ENCODE data around the gene LMAN1L. TPM values are rescaled to one million over a fixed set of nuclear protein-coding genes. Genes with fewer than 3 reads are reported as not detected.
"Not testable (repeated sequence)": the region's sequence is repeated elsewhere in the genome, so short reads cannot be mapped to it uniquely, and the experiment has no call there.

The LMAN1L gene
- total RNA-seq, 1 donor from 2014 or later, result 8.1 TPM

DNA sequence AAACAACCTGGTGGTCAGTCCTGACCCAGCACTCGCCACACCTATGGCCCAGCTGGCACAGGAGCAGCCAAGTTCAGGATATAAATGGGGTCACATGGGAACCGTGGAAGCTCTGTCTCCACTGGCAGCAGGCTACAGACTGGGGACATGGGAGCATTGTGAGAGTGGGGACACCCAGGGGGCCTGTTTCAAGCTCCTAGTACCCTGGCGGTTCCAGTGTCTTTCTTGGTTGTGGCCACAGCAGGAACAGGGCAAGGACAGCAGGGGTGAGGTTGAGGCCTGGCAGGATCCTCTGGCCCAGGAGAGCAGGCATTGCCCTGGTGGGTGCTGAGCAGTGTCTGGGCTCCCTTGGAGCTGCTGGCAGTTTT is 28.8 kb upstream of the LMAN1L start:
- no peaks in the 10 kb centered on the region for H3K36me3 ChIP-seq
- intact Hi-C loops (cut with micrococcal nuclease), result no loop called here
- H3K4me1 ChIP-seq, result peaks cover 81% of the 10 kb centered on the region
- DNase-seq, result no peak
- TF ChIP-seq CTCF (IDR thresholded peaks at IDR 0.05; ENCODE audit: borderline replicate concordance), result no peak
- no peaks in the 10 kb centered on the region for H3K27me3 ChIP-seq (ENCODE audit: low read depth)
- peak overlapping the region; percentile 84 for H3K4me3 ChIP-seq
- no peaks in the 10 kb centered on the region for H3K9me3 ChIP-seq (replicated peaks)
- peak overlapping the region; percentile 98 for H3K27ac ChIP-seq (replicated peaks)

- no peak for DNase-seq
- intact Hi-C loops (cut with micrococcal nuclease), result no loop called here
- Histone ChIP-seq H3K4me1 (peaks cover 89% of the 10 kb centered on the region), H3K36me3 (no peaks in the 10 kb centered on the region), H3K27ac (replicated peaks) (peak overlapping the region; percentile 98), H3K4me3 (peak overlapping the region; percentile 84), H3K27me3 (ENCODE audit: low read depth) (no peaks in the 10 kb centered on the region), H3K9me3 (replicated peaks) (no peaks in the 10 kb centered on the region)
- TF ChIP-seq CTCF (IDR thresholded peaks at IDR 0.05; ENCODE audit: borderline replicate concordance), result no peak
These were observed 28.0 kb upstream of the LMAN1L start for GRCh38 chr15:74784426-74785193.

- no peak for TF ChIP-seq CTCF (IDR thresholded peaks at IDR 0.05; ENCODE audit: borderline replicate concordance)
- H3K9me3 ChIP-seq (replicated peaks), result no peaks in the 10 kb centered on the region
- no peak for DNase-seq
- peak overlapping the region; percentile 98 for H3K27ac ChIP-seq (replicated peaks)
- no peaks in the 10 kb centered on the region for H3K36me3 ChIP-seq
- peaks cover 95% of the 10 kb centered on the region for H3K4me1 ChIP-seq
- intact Hi-C loops (cut with micrococcal nuclease), result no loop called here
- no peaks in the 10 kb centered on the region for H3K27me3 ChIP-seq (ENCODE audit: low read depth)
- H3K4me3 ChIP-seq, result peak overlapping the region; percentile 84
These were observed 27.2 kb upstream of the LMAN1L start for GRCh38 chr15:74785194-74786032.

DNA sequence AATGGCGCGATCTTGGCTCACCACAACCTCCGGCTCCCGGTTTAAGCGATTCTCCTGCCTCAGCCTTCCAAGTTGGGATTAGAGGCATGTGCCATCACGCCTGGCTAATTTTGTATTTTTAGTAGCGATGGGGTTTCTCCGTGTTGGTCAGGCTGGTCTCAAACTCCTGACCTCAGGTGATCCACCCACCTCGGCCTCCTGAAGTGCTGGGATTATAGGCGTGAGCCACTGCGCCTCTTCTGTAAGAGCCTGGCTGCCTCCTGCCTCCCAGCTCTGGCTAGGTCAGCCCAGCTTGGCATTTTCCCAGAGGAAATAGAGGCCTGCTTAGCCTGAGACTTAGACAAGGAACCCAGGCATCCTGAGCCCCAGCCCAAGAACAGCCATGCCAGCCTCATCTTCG is 26.6 kb upstream of the LMAN1L start:
- intact Hi-C loops (cut with micrococcal nuclease); H3K36me3 ChIP-seq; H3K27me3 ChIP-seq (ENCODE audit: low read depth); DNase-seq; H3K9me3 ChIP-seq (replicated peaks): not testable (repeated sequence)
- Histone ChIP-seq H3K4me3 (peak overlapping the region; percentile 32), H3K4me1 (peaks cover 95% of the 10 kb centered on the region), H3K27ac (replicated peaks) (peak overlapping the region; percentile 98)

DNA sequence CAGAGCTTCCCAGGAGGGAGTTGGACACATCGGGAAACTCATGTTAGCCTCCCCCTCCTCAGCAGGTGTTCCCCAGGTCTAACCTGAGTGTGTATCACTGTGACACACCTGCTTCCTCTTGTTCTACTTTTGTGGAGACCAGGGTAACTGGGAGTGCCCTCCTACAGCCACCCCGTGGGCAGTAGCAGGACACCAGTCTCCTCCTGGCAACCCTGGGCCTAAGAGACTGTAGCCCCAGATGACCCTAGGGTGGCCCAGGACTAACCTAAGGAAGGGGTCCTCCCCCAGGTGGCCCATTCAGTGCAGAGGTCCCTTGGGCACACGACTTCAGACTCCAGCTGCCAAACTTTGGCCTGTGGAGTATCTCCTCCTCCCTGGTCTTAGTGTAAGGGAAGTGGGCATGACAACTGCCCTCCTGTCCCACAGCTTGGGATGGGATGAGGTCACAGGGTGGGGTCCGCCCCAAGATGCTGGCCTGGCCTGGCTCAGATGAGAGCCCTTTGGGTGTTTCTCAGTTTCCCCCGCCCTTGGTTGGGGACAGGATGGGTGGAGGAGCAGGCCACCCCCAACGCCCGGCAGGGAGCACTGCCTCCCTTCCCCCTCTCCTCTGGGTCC is 26.0 kb upstream of the LMAN1L start:
- Histone ChIP-seq H3K4me1 (peaks cover 95% of the 10 kb centered on the region), H3K4me3 (peak overlapping the region; percentile 45), H3K27ac (replicated peaks) (peak overlapping the region; percentile 98), H3K9me3 (replicated peaks) (no peaks in the 10 kb centered on the region), H3K27me3 (ENCODE audit: low read depth) (no peaks in the 10 kb centered on the region), H3K36me3 (no peaks in the 10 kb centered on the region)
- intact Hi-C loops (cut with micrococcal nuclease), result no loop called here
- no peak for TF ChIP-seq CTCF (IDR thresholded peaks at IDR 0.05; ENCODE audit: borderline replicate concordance)
- peak; percentile 57 for DNase-seq
